OCI-LY3 (cell line): Measurements from ENCODE around the gene SRCAP.

ENCODE experiments used
- H2AFZ ChIP-seq: fragments of 200-600, 300-600 bp; shearing (Covaris generic); 2 replicates; pipeline ENCODE4 v1.6.0; 2014; ENCODE audit warnings: antibody characterized with exemption, low read depth, low read length
- H3K27ac ChIP-seq: fragments of 200-600, 300-600 bp; sonication (generic); 2 replicates; pipeline ENCODE4 v1.5.1; 2014; ENCODE audit warnings: mild to moderate bottlenecking, low read length, moderate library complexity, mixed read lengths
- H3K27me3 ChIP-seq: fragments of 200-600, 300-600 bp; sonication (generic); 2 replicates; pipeline ENCODE4 v1.6.1; 2014; ENCODE audit warnings: low read depth, low read length, mixed read lengths
- H3K36me3 ChIP-seq: fragments of 200-600, 300-600 bp; sonication (generic); replicated peaks from 2 replicates; pipeline ENCODE3; 2014; ENCODE audit warnings: low read depth, low read length, mixed read lengths
- H3K4me1 ChIP-seq: fragments of 300-600, 200-600 bp; sonication (generic); 2 replicates; pipeline ENCODE4 v1.6.1; 2014; ENCODE audit warnings: low read length, mixed read lengths
- H3K4me2 ChIP-seq: fragments of 200-600, 300-600 bp; sonication (generic); 2 replicates; pipeline ENCODE4 v1.6.1; 2014; ENCODE audit warnings: low read length, mixed read lengths
- H3K4me3 ChIP-seq: fragments of 300-600, 200-600 bp; sonication (generic); 2 replicates; pipeline ENCODE4 v1.5.1; 2014; ENCODE audit warnings: antibody characterized with exemption, mild to moderate bottlenecking, low read length, moderate library complexity
- H3K79me2 ChIP-seq: fragments of 300-600, 200-600 bp; shearing (Covaris generic); 2 replicates; pipeline ENCODE4 v1.6.1; 2014; ENCODE audit warnings: mild to moderate bottlenecking, low read length, mixed read lengths
- H3K9ac ChIP-seq: fragments of 300-600, 200-600 bp; shearing (Covaris generic); 2 replicates; pipeline ENCODE4 v1.6.0; 2014; ENCODE audit warnings: mild to moderate bottlenecking, low read length, moderate library complexity
- H3K9me3 ChIP-seq: fragments of 200-600, 300-600 bp; shearing (Covaris generic); 2 replicates; pipeline ENCODE4 v1.6.1; 2014; ENCODE audit warnings: low read length, mixed read lengths; ENCODE audit not compliant: insufficient read depth
- H4K20me1 ChIP-seq: fragments of 200-600, 300-600 bp; sonication (generic); 2 replicates; pipeline ENCODE4 v1.6.1; 2016; ENCODE audit warnings: low read length, mixed read lengths; ENCODE audit not compliant: insufficient read depth
- EZH2phosphoT487 ChIP-seq: fragments of 200-600 bp; shearing (Covaris generic); IDR thresholded peaks from 2 replicates; pipeline ENCODE4 v1.6.1; 2018; ENCODE audit warnings: antibody characterized with exemption, mixed run types, low read depth
- TF ChIP-seq, protein P1 (sequence below): fragments of 200-600, 300-600 bp; sonication (generic); IDR thresholded peaks from 2 replicates; pipeline ENCODE4 v1.5.1; 2014; ENCODE audit warnings: antibody characterized with exemption, low read length, low read depth

Gene SRCAP

DNA sequence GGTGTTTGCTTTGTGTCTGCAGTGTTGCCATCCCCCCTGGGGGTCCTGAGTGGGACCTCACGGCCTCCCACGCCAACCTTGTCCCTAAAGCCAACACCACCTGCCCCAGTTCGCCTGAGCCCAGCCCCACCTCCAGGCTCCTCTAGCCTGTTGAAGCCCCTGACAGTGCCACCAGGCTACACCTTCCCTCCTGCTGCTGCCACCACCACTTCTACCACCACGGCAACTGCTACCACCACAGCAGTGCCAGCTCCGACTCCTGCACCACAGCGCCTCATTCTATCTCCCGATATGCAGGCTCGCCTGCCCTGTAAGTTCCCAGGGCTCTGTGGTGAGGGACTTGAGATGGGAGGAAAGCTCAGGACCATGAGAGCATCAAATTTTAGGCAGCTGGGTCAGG lies 22.2 kb downstream of the SRCAP start:
- H3K9ac ChIP-seq, result no peak overlapping the region
- H3K27ac ChIP-seq, result no peak overlapping the region
- H3K4me2 ChIP-seq, result no peak overlapping the region
- TF ChIP-seq, protein P1, sequence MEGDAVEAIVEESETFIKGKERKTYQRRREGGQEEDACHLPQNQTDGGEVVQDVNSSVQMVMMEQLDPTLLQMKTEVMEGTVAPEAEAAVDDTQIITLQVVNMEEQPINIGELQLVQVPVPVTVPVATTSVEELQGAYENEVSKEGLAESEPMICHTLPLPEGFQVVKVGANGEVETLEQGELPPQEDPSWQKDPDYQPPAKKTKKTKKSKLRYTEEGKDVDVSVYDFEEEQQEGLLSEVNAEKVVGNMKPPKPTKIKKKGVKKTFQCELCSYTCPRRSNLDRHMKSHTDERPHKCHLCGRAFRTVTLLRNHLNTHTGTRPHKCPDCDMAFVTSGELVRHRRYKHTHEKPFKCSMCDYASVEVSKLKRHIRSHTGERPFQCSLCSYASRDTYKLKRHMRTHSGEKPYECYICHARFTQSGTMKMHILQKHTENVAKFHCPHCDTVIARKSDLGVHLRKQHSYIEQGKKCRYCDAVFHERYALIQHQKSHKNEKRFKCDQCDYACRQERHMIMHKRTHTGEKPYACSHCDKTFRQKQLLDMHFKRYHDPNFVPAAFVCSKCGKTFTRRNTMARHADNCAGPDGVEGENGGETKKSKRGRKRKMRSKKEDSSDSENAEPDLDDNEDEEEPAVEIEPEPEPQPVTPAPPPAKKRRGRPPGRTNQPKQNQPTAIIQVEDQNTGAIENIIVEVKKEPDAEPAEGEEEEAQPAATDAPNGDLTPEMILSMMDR, result no peak
- no peak for TF ChIP-seq EZH2phosphoT487
- H3K4me3 ChIP-seq, result no peak overlapping the region
- H3K36me3 ChIP-seq, result peaks cover 79% of the 10 kb centered on the region
- H4K20me1 ChIP-seq, result no peaks in the 10 kb centered on the region; the same call in 1 of the 2 replicates
- H2AFZ ChIP-seq, result no peak overlapping the region
- H3K27me3 ChIP-seq, result no peaks in the 10 kb centered on the region
- peaks cover 7% of the 10 kb centered on the region for H3K4me1 ChIP-seq
- no peaks in the 10 kb centered on the region for H3K9me3 ChIP-seq
- peaks cover 53% of the 10 kb centered on the region for H3K79me2 ChIP-seq

DNA sequence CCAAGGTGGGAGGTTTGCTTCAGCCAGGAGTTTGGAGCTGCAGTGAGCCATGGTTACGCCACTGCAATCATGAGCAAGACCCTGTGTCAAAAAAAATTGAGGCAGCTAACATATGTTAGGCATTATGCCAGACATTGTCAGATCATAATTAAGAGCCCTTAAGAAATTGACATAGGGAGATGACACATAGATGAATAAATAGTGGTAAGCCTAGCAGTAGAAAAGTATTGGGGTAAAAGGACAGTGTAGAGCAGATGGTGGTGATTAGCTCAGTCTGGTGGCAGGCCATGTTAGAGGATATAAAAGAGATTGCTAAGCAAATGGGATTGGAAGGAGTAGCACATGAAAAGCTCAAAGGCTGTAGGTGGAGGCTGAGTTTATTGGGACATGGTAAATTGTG lies 22.6 kb downstream of the SRCAP start:
- no peak for TF ChIP-seq EZH2phosphoT487
- TF ChIP-seq, protein P1, result no peak
- H3K9me3 ChIP-seq, result no peaks in the 10 kb centered on the region
- peaks cover 77% of the 10 kb centered on the region for H3K36me3 ChIP-seq
- H3K9ac ChIP-seq, result no peak overlapping the region
- no peak overlapping the region for H3K27ac ChIP-seq
- no peak overlapping the region for H3K4me2 ChIP-seq
- H3K79me2 ChIP-seq, result peaks cover 48% of the 10 kb centered on the region
- H4K20me1 ChIP-seq, result no peaks in the 10 kb centered on the region; the same call in 1 of the 2 replicates
- H3K27me3 ChIP-seq, result no peaks in the 10 kb centered on the region
- H2AFZ ChIP-seq, result no peak overlapping the region
- no peak overlapping the region for H3K4me3 ChIP-seq
- H3K4me1 ChIP-seq, result peaks cover 7% of the 10 kb centered on the region

DNA sequence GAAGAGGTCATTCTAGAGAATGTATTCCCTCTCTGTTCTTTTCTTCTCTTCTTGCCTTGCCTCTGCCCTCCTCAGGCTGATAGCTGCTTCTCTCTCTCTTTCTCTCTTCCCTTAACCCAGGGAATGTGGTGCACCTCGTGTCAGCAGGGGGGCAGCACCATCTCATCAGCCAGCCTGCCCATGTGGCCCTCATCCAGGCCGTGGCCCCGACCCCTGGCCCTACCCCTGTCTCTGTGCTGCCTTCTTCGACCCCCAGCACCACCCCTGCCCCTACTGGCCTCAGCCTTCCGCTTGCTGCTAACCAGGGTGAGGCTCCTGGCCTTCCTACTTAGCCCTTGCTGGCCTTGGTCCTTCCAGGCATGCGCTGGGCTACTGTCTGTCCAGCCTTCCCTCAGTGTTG lies 23.5 kb downstream of the SRCAP start:
- H3K36me3 ChIP-seq, result peaks cover 69% of the 10 kb centered on the region

DNA sequence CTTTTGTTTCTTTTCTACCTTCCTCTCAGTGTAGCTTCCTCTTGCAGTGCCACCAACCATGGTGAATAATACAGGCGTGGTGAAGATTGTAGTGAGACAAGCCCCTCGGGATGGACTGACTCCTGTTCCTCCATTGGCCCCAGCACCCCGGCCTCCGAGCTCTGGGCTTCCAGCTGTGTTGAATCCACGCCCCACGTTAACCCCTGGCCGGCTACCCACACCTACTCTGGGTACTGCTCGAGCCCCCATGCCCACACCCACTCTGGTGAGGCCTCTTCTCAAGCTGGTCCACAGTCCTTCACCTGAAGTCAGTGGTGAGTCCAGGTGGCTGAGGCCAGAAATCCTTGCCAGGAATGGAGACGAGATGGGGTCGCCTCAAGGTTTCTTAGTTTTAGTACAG lies 23.9 kb downstream of the SRCAP start:
- Histone ChIP-seq H3K27ac (no peak overlapping the region), H3K9me3 (no peaks in the 10 kb centered on the region), H3K4me1 (peaks cover 7% of the 10 kb centered on the region), H3K79me2 (peaks cover 43% of the 10 kb centered on the region; the same call in 1 of the 2 replicates), H3K36me3 (peaks cover 69% of the 10 kb centered on the region), H2AFZ (no peak overlapping the region), H3K4me2 (no peak overlapping the region), H3K27me3 (no peaks in the 10 kb centered on the region), H4K20me1 (no peaks in the 10 kb centered on the region; the same call in 1 of the 2 replicates), H3K9ac (no peak overlapping the region), H3K4me3 (no peak overlapping the region)
- TF ChIP-seq, protein P1, result no peak
- no peak for TF ChIP-seq EZH2phosphoT487

More for the DNA sequence above, 23.5 kb downstream of the SRCAP start:
- H3K4me3 ChIP-seq, result no peak overlapping the region
- H2AFZ ChIP-seq, result no peak overlapping the region
- H3K9me3 ChIP-seq, result no peaks in the 10 kb centered on the region
- H3K27ac ChIP-seq, result no peak overlapping the region
- TF ChIP-seq, protein P1, result no peak; the same call in 1 of the 2 replicates
- TF ChIP-seq EZH2phosphoT487, result no peak
- peaks cover 7% of the 10 kb centered on the region for H3K4me1 ChIP-seq
- H3K4me2 ChIP-seq, result no peak overlapping the region
- H3K9ac ChIP-seq, result no peak overlapping the region
- H3K79me2 ChIP-seq, result peaks cover 47% of the 10 kb centered on the region
- no peaks in the 10 kb centered on the region for H3K27me3 ChIP-seq
- no peaks in the 10 kb centered on the region; the same call in 1 of the 2 replicates for H4K20me1 ChIP-seq
